GM18861 (cell line): ENCODE results near the gene SEMA5A.

Source experiments
- ATAC-seq: cut with Tn5 transposase; IDR thresholded peaks from one replicate; pipeline ENCODE4 v1.9.1; 2021; ENCODE audit not compliant: unreplicated experiment

SEMA5A gene

GRCh38 chr5:9139344-9139743 is 406.5 kb downstream of the SEMA5A start:
- no peak for ATAC-seq

- ATAC-seq = no peak
Observed at GRCh38 chr5:9128136-9128535, 417.7 kb downstream of the SEMA5A start.

DNA sequence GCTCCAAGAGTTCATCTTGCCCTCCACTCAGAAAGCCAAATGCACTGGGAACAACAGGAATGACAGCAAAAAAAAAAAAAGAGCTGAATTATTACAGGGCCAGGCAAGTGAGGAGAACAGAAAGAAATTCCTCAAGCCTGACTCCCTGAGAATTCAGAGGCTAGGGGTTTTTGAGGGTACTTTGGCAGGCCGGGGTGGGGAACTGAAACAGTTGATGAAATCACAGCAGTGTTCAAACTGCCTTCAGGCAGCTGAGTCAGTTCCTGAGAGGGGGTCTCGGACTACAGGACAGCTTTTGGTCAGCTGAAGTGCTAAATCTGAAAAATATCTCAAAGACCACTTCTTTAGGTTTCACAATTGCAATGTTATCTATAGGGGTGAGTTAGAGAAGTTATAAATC is 419.4 kb downstream of the SEMA5A start:
- no peak for ATAC-seq

DNA sequence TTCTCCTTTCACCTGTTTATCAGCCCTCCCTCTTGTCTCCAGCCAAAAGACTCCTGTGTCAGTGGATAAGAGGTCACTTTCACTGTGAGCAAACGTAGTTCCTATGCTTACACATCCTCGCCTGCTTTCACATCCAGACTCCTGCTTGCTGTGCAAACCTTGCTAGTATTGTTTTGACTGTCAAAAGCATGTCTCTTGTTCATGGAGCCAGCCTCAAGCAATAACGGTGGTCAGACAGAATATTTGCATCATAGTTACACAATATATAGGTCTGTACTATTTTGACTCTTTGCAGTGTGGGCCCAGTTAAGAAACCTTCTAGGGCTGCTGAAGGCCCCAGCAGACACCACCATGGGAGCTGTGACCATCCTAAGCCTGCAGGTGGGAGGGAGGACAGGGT is 420.0 kb downstream of the SEMA5A start:
- ATAC-seq = peak; percentile 76

- ATAC-seq = no peak
Observed at GRCh38 chr5:9124838-9125237, 421.0 kb downstream of the SEMA5A start.

DNA sequence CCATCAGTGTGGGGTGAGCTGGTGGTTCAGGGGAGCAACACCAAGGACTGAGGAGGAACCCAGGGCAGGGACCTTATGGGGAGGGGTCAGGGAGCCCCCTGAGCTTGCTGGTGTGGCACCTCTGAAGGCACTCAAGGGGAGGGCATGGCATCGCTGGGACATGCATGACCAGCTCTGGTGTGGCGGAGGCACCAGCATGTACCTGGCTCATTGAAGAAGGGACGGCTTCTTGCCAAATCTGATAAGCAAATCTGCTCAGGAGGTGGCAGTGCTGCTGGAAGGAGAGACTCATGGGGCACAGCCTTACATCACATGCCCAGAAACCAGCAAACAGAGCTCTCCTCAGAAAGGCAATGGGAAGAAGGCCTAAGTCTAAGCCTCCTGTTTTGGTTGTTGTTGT is 421.8 kb downstream of the SEMA5A start:
- ATAC-seq = no peak

DNA sequence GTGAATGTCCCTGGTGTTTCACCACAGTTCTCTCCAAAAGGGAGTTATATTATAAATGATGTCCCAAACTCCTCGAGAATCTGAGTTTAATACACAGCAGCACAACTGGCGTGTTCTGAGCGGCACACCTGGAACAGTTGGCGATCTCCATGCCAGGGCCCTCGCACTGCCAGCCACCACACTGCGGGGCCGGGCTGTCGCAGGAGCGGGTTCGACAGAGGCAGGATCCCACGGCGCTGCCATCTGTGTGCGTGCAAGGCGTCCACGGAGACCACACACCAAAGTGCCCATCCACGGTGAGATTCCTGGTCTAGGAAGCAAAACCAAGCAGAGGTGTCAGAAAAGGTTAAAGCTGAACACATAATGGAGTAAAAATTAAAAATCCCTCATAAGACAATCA is 423.3 kb downstream of the SEMA5A start:
- no peak for ATAC-seq

- ATAC-seq = no peak
Observed at GRCh38 chr5:9121597-9121996, 424.3 kb downstream of the SEMA5A start.

GRCh38 chr5:9118852-9119251 is 427.0 kb downstream of the SEMA5A start:
- ATAC-seq = no peak

DNA sequence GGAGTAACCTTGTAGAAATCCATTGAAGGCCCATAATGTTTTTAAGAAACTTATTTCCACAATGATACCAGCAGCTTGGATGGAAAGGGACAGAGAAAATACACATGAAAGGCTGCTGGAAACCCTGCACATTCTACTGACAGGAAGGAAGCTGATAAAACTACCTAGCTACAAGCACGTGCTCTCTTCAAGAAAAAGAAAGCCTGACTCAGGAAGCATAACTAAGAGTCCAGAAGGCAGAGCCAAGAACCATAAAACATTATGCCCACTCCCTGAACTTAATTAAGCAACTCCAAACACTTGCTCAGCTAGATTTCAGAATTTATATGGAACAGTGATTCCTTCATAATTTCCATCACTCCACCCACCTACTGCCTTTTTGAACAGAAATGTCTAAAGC is 430.8 kb downstream of the SEMA5A start:
- no peak for ATAC-seq

DNA sequence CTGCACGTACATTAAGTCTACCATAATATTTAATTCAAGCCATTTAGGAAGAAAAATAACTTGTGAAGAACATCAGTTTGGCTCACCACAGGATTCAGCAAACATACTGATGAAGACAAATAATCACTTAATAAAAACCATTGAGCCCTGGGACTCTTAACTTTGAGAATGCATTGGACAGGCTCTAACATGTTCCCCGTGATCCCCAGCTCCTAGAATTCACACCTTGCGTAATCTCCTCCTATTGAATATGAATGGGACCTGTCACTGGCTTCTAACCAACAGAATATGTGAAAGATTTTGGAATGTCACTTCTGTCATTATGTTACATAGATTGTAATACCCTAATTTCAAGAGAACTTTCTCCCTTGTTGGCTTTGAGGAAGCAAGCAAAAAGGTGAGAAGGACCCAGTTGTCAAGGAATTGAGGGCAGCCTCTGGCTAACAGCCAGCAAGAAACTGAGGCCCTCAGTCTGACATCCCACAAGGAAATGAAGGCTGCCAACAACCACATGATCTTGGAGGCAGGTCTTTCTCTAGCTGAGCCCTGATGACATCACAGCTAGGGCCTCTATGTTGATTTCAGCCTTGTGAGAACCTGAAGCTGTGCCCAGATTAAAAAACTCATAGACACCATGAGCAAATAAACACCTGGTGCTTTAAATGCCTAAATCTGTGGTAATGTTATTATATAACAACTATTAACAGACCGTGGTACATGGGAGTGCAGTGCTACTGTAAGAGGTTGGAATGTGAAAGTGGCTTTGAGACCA is 433.2 kb downstream of the SEMA5A start:
- ATAC-seq = no peak

GRCh38 chr5:9108162-9108561 is 437.7 kb downstream of the SEMA5A start:
- ATAC-seq = no peak

- ATAC-seq = no peak
Observed at GRCh38 chr5:9105851-9106250, 440.0 kb downstream of the SEMA5A start.

DNA sequence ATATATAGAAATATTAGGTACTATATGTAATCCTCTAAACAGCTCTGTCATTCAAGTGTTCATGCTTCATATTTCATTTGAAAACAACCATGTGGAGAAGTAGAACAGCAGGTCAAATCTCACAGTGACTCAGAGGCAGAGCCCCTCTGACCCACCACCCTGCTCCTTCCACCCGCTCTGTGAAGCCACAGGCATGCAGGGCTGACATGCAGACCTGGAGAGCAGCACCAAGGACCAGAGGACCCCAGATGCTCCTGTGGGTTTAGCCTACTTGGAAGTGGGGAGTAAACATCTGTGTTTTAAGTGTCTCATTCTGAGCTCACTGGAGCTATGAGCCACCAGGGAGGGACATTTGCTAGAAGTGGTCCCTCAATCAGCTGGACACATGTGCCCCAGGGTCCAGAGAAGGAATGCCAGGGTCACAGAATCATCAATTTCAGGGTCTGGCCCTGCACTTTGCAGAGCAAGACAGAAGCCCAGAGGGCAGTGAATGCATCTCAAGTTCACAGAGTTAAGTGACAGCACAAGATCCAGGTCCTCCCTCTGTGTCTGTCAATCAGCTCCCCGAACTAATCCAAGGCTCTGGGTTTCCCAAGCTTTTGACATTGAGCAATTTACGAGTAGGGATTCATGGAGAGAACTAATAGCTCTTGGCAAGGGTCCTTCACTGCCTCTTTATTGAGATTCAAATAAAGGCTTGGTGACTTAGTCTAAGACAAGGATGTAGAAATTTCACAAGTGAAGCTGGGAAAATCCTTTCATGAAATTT is 441.1 kb downstream of the SEMA5A start:
- no peak for ATAC-seq

- ATAC-seq = no peak
Observed at GRCh38 chr5:9103290-9103689, 442.6 kb downstream of the SEMA5A start.

DNA sequence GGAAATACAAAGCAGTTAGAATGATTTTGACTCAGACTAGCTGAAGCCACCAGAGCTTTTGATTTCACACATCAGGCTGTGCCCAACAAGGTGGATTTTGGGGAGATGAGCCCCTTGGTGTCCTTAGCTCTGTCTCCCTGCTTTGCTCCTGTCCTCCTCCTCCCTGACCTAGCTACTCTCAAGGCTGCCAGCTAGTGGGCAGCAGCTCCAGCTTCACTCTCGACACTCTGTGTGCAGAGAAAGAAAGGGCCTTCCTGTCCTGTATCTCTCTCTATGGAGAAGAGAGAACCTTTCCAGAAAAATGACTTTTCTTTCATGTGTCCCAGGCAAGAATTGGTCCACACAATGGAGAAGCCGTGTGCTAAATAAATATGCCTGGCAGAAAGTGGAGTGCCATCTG is 446.2 kb downstream of the SEMA5A start:
- ATAC-seq = no peak

DNA sequence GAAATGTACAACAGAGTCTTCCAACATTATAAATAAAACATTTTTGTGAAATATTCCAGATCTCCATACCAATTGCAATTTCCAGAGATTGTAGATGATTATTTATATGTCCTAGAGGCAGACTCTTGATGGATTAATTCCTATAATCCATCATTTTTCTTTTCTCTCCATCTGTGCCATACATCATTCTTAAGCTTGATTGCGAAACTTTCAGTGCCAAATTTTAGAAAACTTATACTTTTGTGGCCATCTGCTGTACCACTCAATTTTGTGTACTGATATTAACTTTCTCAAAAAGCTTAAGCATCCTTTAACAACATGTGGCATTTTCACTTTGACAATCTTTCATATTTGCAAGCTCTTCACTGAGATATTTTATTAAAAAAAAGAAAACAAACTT is 446.9 kb downstream of the SEMA5A start:
- ATAC-seq = no peak

GRCh38 chr5:9094582-9094981 is 451.3 kb downstream of the SEMA5A start:
- ATAC-seq = no peak

DNA sequence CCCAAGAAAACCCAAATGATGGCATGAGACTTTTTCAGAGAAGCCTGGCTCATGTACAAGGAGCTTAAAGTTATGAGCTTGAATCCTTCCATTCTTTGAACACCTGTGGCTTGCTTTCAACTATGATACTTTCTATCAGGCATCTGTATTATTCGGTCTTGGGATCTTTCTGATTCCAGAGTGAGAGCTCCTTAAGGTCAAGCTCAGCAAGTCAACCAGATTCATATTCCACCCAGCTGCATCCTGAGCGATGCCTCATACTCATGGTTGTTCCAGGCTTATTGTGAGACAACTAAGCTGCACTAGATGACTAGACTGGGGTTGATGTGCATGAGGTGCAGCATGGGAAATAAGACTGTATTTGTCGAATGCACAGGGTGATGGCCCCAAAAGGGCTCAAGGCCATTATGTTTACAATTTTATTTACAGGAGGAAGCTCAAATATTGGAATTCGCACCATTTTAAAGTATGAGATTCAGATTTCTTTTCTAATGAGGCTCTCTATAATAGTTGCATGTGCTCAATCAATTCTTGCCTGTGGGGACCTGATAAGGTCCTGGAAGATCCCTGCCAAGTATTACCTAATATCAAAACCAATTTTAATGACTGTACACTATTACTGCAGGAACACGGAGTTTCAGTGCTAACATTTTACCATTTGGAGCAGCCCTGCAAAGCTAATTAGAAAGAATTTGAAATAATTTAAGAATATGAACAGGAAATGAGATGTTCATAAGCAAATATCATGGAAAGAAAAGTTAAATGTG is 453.8 kb downstream of the SEMA5A start:
- no peak for ATAC-seq

GRCh38 chr5:9090381-9091026 is 455.4 kb downstream of the SEMA5A start:
- ATAC-seq = no peak

DNA sequence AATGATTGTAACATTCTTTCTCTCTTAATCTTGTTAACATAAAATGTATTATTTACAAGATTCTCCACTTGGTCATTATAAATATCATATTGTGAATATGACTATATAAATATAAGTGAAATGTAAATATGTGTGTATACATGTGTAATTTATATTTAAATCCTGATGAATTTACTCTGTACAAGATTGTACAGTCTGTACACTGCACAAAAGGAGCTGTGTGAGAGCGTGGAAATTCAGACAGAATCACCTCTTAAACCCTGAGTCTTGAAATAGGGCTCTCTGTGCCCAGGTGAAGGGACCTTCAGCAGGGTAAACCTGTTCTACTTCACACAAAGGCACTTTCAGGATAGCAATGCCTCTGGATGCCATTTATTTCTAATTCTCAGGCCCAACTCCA is 456.0 kb downstream of the SEMA5A start:
- ATAC-seq = no peak
